SK-N-SH treated with all-trans-retinoic acid at 6 μM for 48 hours (cell line): ENCODE results near the gene SLC22A2.

ENCODE experiments used
- ATAC-seq: fragments of 200-7000 bp; cut with Tn5 transposase; 3 replicates; pipeline ENCODE4 v1.9.1; 2020; ENCODE audit warnings: mild to moderate bottlenecking, moderate library complexity
- ARNTL ChIP-seq: fragments of 450-650 bp; formaldehyde crosslinking; IDR thresholded peaks from 2 replicates; pipeline ENCODE4 v1.5.0; 2020; ENCODE audit warnings: low read depth, mild to moderate bottlenecking, moderate library complexity, borderline replicate concordance
- BACH2 ChIP-seq: fragments of 250-450 bp; sonication (Bioruptor Pico); IDR thresholded peaks from 2 replicates; pipeline ENCODE4 v1.9.0; 2021; ENCODE audit warnings: mild to moderate bottlenecking, borderline replicate concordance
- CREB5 ChIP-seq: fragments of 250-450 bp; sonication (Bioruptor Pico); IDR thresholded peaks from 2 replicates; pipeline ENCODE4 v1.5.1; 2020; ENCODE audit warnings: low read depth, mild to moderate bottlenecking, moderate library complexity
- CSDC2 ChIP-seq: fragments of 250-450 bp; sonication (Bioruptor Pico); IDR thresholded peaks from 2 replicates; pipeline ENCODE4 v1.5.0; 2020; ENCODE audit warnings: mild to moderate bottlenecking, moderate library complexity
- CSRNP3 ChIP-seq: fragments of 250-450 bp; sonication (Bioruptor Pico); IDR thresholded peaks from 2 replicates; pipeline ENCODE4 v1.5.1; 2021; ENCODE audit warnings: mild to moderate bottlenecking, moderate library complexity
- ESRRG ChIP-seq: fragments of 250-450 bp; sonication (Bioruptor Pico); IDR thresholded peaks from 2 replicates; pipeline ENCODE4 v1.6.1; 2021; ENCODE audit warnings: mild to moderate bottlenecking
- GLIS3 ChIP-seq: fragments of 250-450 bp; sonication (Bioruptor Pico); IDR thresholded peaks from 2 replicates; pipeline ENCODE4 v1.5.0; 2020; ENCODE audit warnings: mild to moderate bottlenecking, moderate library complexity
- ISL1 ChIP-seq: fragments of 250-450 bp; sonication (Bioruptor Pico); IDR thresholded peaks from 2 replicates; pipeline ENCODE4 v2.1.2; 2022; ENCODE audit warnings: mild to moderate bottlenecking, moderate library complexity
- OSR1 ChIP-seq: fragments of 250-450 bp; sonication (Bioruptor Pico); IDR thresholded peaks from 2 replicates; pipeline ENCODE4 v1.8.0; 2022; ENCODE audit warnings: moderate library complexity, mild to moderate bottlenecking, inconsistent platforms
- PATZ1 ChIP-seq: fragments of 250-450 bp; sonication (Bioruptor Pico); IDR thresholded peaks from 2 replicates; pipeline ENCODE4 v1.8.0; 2020; ENCODE audit warnings: mild to moderate bottlenecking, moderate library complexity, borderline replicate concordance
- POU6F1 ChIP-seq: fragments of 250-450 bp; sonication (Bioruptor Pico); IDR thresholded peaks from 2 replicates; pipeline ENCODE4 v1.8.0; 2021; ENCODE audit warnings: low read depth, mild to moderate bottlenecking, moderate library complexity, borderline replicate concordance
- PPARA ChIP-seq: fragments of 250-450 bp; sonication (Bioruptor Pico); IDR thresholded peaks from 2 replicates; pipeline ENCODE4 v1.5.0; 2020; ENCODE audit warnings: mild to moderate bottlenecking, borderline replicate concordance
- RARB ChIP-seq: fragments of 250-450 bp; sonication (Bioruptor Pico); IDR thresholded peaks from 2 replicates; pipeline ENCODE4 v1.8.0; 2021; ENCODE audit warnings: mild to moderate bottlenecking, moderate library complexity
- SNAI2 ChIP-seq: fragments of 250-450 bp; sonication (Bioruptor Pico); IDR thresholded peaks from 2 replicates; pipeline ENCODE4 v1.5.0; 2020; ENCODE audit warnings: mild to moderate bottlenecking, moderate library complexity
- TCF4 ChIP-seq: fragments of 250-450 bp; sonication (Bioruptor Pico); IDR thresholded peaks from 2 replicates; pipeline ENCODE4 v1.8.0; 2021; ENCODE audit warnings: mild to moderate bottlenecking, moderate library complexity, borderline replicate concordance
- TOX ChIP-seq: fragments of 250-450 bp; sonication (Bioruptor Pico); IDR thresholded peaks from 2 replicates; pipeline ENCODE4 v1.8.0; 2021; ENCODE audit warnings: mild to moderate bottlenecking, moderate library complexity, borderline replicate concordance
- TSHZ2 ChIP-seq: fragments of 250-450 bp; sonication (Bioruptor Pico); IDR thresholded peaks from 2 replicates; pipeline ENCODE4 v1.5.0; 2020; ENCODE audit warnings: mild to moderate bottlenecking, moderate library complexity
- ZC3H10 ChIP-seq: fragments of 250-450 bp; sonication (Bioruptor Pico); IDR thresholded peaks from 2 replicates; pipeline ENCODE4 v1.5.1; 2021; ENCODE audit warnings: mild to moderate bottlenecking, moderate library complexity
- ZFP3 ChIP-seq: fragments of 250-450 bp; sonication (Bioruptor Pico); IDR thresholded peaks from 2 replicates; pipeline ENCODE4 v1.5.0; 2020; ENCODE audit warnings: mild to moderate bottlenecking, moderate library complexity
- ZFP30 ChIP-seq: fragments of 450-650 bp; formaldehyde crosslinking; IDR thresholded peaks from 2 replicates; pipeline ENCODE4 v1.5.0; 2022; ENCODE audit warnings: mild to moderate bottlenecking, moderate library complexity
- ZNF565 ChIP-seq: fragments of 450-650 bp; formaldehyde crosslinking; conservative IDR thresholded peaks from 2 replicates; pipeline ENCODE4 v1.5.0; 2020; ENCODE audit warnings: low read depth, mild to moderate bottlenecking, moderate library complexity
- ZNF70 ChIP-seq: fragments of 450-650 bp; formaldehyde crosslinking; IDR thresholded peaks from 2 replicates; pipeline ENCODE4 v1.5.0; 2020; ENCODE audit warnings: mild to moderate bottlenecking, moderate library complexity
- ZNF8 ChIP-seq: fragments of 450-650 bp; formaldehyde crosslinking; IDR thresholded peaks from 2 replicates; pipeline ENCODE4 v1.5.0; 2020; ENCODE audit warnings: mild to moderate bottlenecking, moderate library complexity

The SLC22A2 gene

GRCh38 chr6:160254467-160255312 is 3.9 kb downstream of the SLC22A2 start (continued):
- TF ChIP-seq CREB5 (CRISPR knock-in tag) (no peak), CSDC2 (CRISPR knock-in tag) (no peak)

DNA sequence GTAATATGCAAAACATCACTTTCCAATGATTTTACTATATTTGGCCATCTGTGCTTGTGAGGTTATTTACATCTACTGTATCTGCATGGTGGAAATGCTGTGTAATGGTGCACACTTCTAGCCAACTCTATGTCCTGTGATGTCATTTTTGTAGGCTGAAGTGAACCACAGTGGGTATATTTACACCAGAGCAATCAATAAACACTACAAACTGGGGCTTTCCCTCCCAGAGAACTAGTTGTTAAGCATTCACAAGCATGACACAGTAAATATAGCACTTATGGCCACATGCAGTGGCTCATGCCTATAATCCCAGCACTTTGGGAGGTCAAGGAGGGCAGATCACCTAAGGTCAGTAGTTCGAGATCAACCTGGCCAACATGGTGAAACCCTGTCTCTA is 4.9 kb downstream of the SLC22A2 start:
- TF ChIP-seq TSHZ2 (CRISPR knock-in tag): no peak
- no peak for TF ChIP-seq ZFP30 (CRISPR knock-in tag)
- TF ChIP-seq RARB (CRISPR knock-in tag): no peak
- no peak for TF ChIP-seq SNAI2 (CRISPR knock-in tag)
- TF ChIP-seq GLIS3 (CRISPR knock-in tag): no peak
- no peak for TF ChIP-seq ARNTL (CRISPR knock-in tag)
- no peak for TF ChIP-seq ISL1
- no peak for TF ChIP-seq CSDC2 (CRISPR knock-in tag)
- no peak for TF ChIP-seq TOX (CRISPR knock-in tag)
- TF ChIP-seq OSR1 (CRISPR knock-in tag): no peak
- no peak for TF ChIP-seq ZNF8 (CRISPR knock-in tag)
- no peak for TF ChIP-seq ZFP3 (CRISPR knock-in tag)
- no peak for TF ChIP-seq TCF4 (CRISPR knock-in tag)
- TF ChIP-seq ZC3H10 (CRISPR knock-in tag): no peak
- no peak for TF ChIP-seq ZNF565 (CRISPR knock-in tag)
- no peak for TF ChIP-seq POU6F1 (CRISPR knock-in tag)
- TF ChIP-seq ESRRG (CRISPR knock-in tag): no peak
- ATAC-seq: no peak

GRCh38 chr6:160253292-160253691 is 5.3 kb downstream of the SLC22A2 start:
- no peak for ATAC-seq
- TF ChIP-seq PPARA (CRISPR knock-in tag): no peak
- no peak for TF ChIP-seq TSHZ2 (CRISPR knock-in tag)
- no peak for TF ChIP-seq OSR1 (CRISPR knock-in tag)
- no peak for TF ChIP-seq GLIS3 (CRISPR knock-in tag)
- no peak for TF ChIP-seq TOX (CRISPR knock-in tag)
- TF ChIP-seq ZC3H10 (CRISPR knock-in tag): no peak
- TF ChIP-seq ZNF70 (CRISPR knock-in tag): no peak
- TF ChIP-seq BACH2 (CRISPR knock-in tag): no peak
- no peak for TF ChIP-seq CSRNP3
- no peak for TF ChIP-seq POU6F1 (CRISPR knock-in tag)
- no peak for TF ChIP-seq CSDC2 (CRISPR knock-in tag)
- TF ChIP-seq ZFP3 (CRISPR knock-in tag): no peak
- TF ChIP-seq ZNF8 (CRISPR knock-in tag): no peak
- no peak for TF ChIP-seq SNAI2 (CRISPR knock-in tag)
- no peak for TF ChIP-seq ZNF565 (CRISPR knock-in tag)
- TF ChIP-seq PATZ1 (CRISPR knock-in tag): no peak
- no peak for TF ChIP-seq TCF4 (CRISPR knock-in tag)
